NB4 (cell line): ENCODE measurements around the gene SUSD5.

Source experiments
- DNase-seq: peaks from one replicate; pipeline ENCODE4 v3.0.0; 2010; ENCODE audit warnings: low read depth
- H3K4me3 ChIP-seq: one replicate; pipeline ENCODE4 v1.5.1; 2011; ENCODE audit warnings: mild to moderate bottlenecking, low read depth, low read length, moderate library complexity
- MYC ChIP-seq: IDR thresholded peaks from 2 replicates; pipeline ENCODE4 v1.6.1; 2011; ENCODE audit warnings: low read depth, low read length
- POLR2A ChIP-seq: IDR thresholded peaks from 2 replicates; pipeline ENCODE4 v1.6.1; 2011; ENCODE audit warnings: mild to moderate bottlenecking; ENCODE audit not compliant: insufficient read length; ENCODE audit errors: extremely low read depth
- TF ChIP-seq, protein P1 (sequence below): IDR thresholded peaks from one replicate; pipeline ENCODE4 v1.5.1; 2012; ENCODE audit warnings: low read depth, low read length
- TF ChIP-seq, protein P2 (sequence below): IDR thresholded peaks from 2 replicates; pipeline ENCODE4 v1.6.1; 2011; ENCODE audit warnings: low read depth, low read length

The SUSD5 gene

DNA sequence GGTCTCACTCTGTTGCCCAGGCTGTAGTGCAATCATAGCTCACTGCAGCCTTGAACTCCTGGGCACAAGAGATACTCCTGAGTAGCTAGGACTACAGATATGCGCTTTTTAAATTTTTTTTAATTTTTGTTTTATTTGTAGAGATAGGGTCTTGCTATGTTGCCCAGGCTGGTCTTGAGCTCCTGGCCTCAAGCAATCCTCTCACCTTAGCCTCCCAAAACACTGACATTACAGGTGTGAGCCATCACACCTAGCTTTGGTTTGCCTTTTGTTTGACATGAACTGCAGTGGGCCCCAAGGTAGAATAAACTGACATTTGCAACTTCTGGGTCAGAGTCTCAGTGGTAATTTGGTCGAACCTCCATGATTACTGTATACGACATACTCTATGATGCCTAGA lies 113.8 kb downstream of the SUSD5 start:
- no peak for TF ChIP-seq POLR2A
- TF ChIP-seq, protein P1, sequence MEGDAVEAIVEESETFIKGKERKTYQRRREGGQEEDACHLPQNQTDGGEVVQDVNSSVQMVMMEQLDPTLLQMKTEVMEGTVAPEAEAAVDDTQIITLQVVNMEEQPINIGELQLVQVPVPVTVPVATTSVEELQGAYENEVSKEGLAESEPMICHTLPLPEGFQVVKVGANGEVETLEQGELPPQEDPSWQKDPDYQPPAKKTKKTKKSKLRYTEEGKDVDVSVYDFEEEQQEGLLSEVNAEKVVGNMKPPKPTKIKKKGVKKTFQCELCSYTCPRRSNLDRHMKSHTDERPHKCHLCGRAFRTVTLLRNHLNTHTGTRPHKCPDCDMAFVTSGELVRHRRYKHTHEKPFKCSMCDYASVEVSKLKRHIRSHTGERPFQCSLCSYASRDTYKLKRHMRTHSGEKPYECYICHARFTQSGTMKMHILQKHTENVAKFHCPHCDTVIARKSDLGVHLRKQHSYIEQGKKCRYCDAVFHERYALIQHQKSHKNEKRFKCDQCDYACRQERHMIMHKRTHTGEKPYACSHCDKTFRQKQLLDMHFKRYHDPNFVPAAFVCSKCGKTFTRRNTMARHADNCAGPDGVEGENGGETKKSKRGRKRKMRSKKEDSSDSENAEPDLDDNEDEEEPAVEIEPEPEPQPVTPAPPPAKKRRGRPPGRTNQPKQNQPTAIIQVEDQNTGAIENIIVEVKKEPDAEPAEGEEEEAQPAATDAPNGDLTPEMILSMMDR, result no peak
- TF ChIP-seq, protein P2, sequence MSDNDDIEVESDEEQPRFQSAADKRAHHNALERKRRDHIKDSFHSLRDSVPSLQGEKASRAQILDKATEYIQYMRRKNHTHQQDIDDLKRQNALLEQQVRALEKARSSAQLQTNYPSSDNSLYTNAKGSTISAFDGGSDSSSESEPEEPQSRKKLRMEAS, result no peak
- no peak for TF ChIP-seq MYC
- no peak for DNase-seq
- H3K4me3 ChIP-seq, result no peak overlapping the region

DNA sequence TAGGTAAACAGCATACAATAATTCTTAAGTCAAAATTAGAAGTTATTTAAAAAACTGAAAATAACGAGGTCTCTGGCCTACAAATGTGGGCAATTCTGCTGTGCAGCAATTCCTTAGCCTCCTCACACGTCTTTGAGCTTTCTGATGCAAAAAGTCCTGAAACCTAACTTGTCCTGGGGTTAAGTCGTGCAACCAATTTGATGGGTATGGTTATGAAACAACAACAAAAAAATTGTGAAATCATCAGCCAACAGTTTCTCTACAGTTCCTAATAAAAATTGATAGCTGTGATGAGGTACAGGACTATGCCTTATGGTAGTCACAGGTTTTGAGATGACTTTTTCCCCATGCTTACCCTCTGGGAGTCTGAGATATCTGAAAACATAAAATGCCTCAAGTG lies 115.1 kb downstream of the SUSD5 start:
- TF ChIP-seq, protein P1, result no peak
- TF ChIP-seq POLR2A, result no peak
- TF ChIP-seq MYC, result no peak
- TF ChIP-seq, protein P2, result no peak
- H3K4me3 ChIP-seq, result no peak overlapping the region
- no peak for DNase-seq

DNA sequence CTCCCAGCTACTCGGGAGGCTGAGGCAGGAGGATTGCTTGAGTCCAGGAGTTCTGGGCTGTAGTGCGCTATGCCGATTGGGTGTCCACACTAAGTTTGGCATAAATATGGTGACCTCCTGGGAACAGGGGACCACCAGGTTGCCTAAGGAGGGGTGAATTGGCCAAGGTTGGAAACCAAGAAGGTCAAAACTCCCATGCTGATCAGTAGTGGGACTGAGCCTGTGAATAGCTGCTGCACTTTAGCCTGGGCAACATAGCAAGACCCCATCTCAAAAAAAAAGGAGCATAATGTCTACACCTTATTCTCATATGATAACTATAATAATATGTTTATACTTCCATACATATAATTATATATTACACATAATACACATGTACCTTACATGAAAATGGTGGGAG lies 115.6 kb downstream of the SUSD5 start:
- TF ChIP-seq, protein P1, result no peak
- TF ChIP-seq MYC (no peak), POLR2A (no peak)
- TF ChIP-seq, protein P2, result no peak
- no peak overlapping the region for H3K4me3 ChIP-seq
- no peak for DNase-seq

DNA sequence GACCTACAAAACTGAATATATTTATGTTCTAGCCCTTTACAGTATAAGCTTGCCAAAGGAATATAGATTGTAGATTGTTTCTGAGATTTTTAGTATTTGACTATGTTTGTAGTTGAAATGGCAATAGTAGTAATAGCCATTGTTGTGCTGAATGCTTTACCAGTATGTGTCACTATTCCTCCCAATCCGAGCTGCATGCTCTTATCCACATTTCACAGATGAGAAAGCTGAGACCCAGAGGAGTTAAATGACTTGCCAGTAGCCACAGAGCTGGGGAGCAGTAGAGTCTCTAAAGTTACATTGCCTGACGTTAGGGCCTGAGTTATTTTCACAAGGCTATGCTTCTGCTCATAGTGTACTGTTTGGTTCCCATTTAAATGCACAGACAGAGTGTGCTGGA lies 118.4 kb downstream of the SUSD5 start:
- H3K4me3 ChIP-seq, result no peak overlapping the region
- TF ChIP-seq, protein P2, result no peak
- TF ChIP-seq POLR2A (no peak), MYC (no peak)
- TF ChIP-seq, protein P1, result no peak
- no peak for DNase-seq
